BJ (cell line): ENCODE results near the gene ZNF787. TPM values are rescaled to one million over a fixed set of nuclear protein-coding genes. Genes with fewer than 3 reads are reported as not detected.

Source experiments
- CTCF ChIA-PET: fragments of 350-600 bp; formaldehyde crosslinking; extraction: SDS; loops from one replicate; lab custom pipeline; 2021; ENCODE audit warnings: antibody characterized with exemption, inconsistent platforms; lab: Yijun Ruan, JAX
- POLR2A ChIA-PET: fragments of 300-600 bp; sonication (Branson Sonifier 250); formaldehyde crosslinking; extraction: SDS; loops from one replicate; lab custom pipeline; 2021; ENCODE audit warnings: antibody characterized with exemption; lab: Charles Lee
- DNase-seq: peaks from one replicate; pipeline ENCODE4 v3.0.0-alpha.2; 2011; ENCODE audit warnings: low read depth
- H3K27me3 ChIP-seq: 2 replicates; pipeline ENCODE4 v1.6.0; 2011; ENCODE audit warnings: low read length; ENCODE audit not compliant: control insufficient read depth, insufficient read depth
- H3K36me3 ChIP-seq: 2 replicates; pipeline ENCODE4 v1.5.1; 2011; ENCODE audit warnings: low read length; ENCODE audit not compliant: control insufficient read depth, insufficient read depth
- H3K4me3 ChIP-seq: 2 replicates; pipeline ENCODE4 v1.5.1; 2011; ENCODE audit warnings: low read depth, mild to moderate bottlenecking, control low read depth, low read length
- CTCF ChIP-seq: IDR thresholded peaks from 2 replicates; pipeline ENCODE4 v1.5.1; 2011; ENCODE audit warnings: low read depth, mild to moderate bottlenecking, control low read depth, inconsistent platforms, low read length, moderate library complexity; ENCODE audit not compliant: insufficient read depth
- polyA plus RNA-seq: library from polyadenylated mRNA; depleted of rRNA; stranded (reverse); fragments of >200 nt; gene quantifications from 2 replicates; pipeline ENCODE4 v1.2.3, GENCODE V29; 2011

ZNF787 gene
- polyA plus RNA-seq, 1 experiment: 9.8 TPM

- POLR2A ChIA-PET: no interaction called here
- Histone ChIP-seq H3K27me3 (no peaks in the 10 kb centered on the region), H3K4me3 (no peak overlapping the region), H3K36me3 (peaks cover 13% of the 10 kb centered on the region; the same call in 1 of the 2 replicates)
- CTCF ChIA-PET: interaction anchor here (1.2 kb wide), 1 partner anchor 12 kb away, joined by 3 read pairs; no protein-coding TSS in a partner anchor
- no peak for TF ChIP-seq CTCF
- no peak for DNase-seq
Observed at GRCh38 chr19:56094449-56094848, 26.6 kb downstream of the ZNF787 start.

- no peaks in the 10 kb centered on the region for H3K27me3 ChIP-seq
- ChIA-PET CTCF (no interaction called here), POLR2A (no interaction called here)
- no peak overlapping the region for H3K4me3 ChIP-seq
- TF ChIP-seq CTCF: no peak
- peaks cover 15% of the 10 kb centered on the region for H3K36me3 ChIP-seq
- no peak for DNase-seq
Observed at GRCh38 chr19:56092685-56093631, 28.1 kb downstream of the ZNF787 start.

- Histone ChIP-seq H3K4me3 (no peak overlapping the region), H3K36me3 (peaks cover 13% of the 10 kb centered on the region), H3K27me3 (no peaks in the 10 kb centered on the region)
- ChIA-PET POLR2A (no interaction called here), CTCF (interaction anchor here (0.7 to 1.9 kb wide), 5 partner anchors 11 to 161 kb away, joined by 3 to 9 read pairs (median 6); no protein-coding TSS in a partner anchor)
- no peak for TF ChIP-seq CTCF
- DNase-seq: no peak
Observed at GRCh38 chr19:56091751-56092546, 29.1 kb downstream of the ZNF787 start.

- DNase-seq: no peak
- Histone ChIP-seq H3K27me3 (no peaks in the 10 kb centered on the region), H3K36me3 (peaks cover 11% of the 10 kb centered on the region), H3K4me3 (no peak overlapping the region)
- ChIA-PET CTCF (interaction anchor here (0.7 to 1.9 kb wide), 6 partner anchors 10 to 161 kb away, joined by 3 to 9 read pairs (median 6); no protein-coding TSS in a partner anchor), POLR2A (no interaction called here)
- TF ChIP-seq CTCF: no peak
Observed at GRCh38 chr19:56091066-56091490, 30.0 kb downstream of the ZNF787 start.
